ENCODE measurements around the gene TMEM61.

GRCh38 chr1:55000110-55001085 lies 20.0 kb downstream of the TMEM61 start:
- TF ChIP-seq CTCF (conservative IDR thresholded peaks at IDR 0.05; ENCODE audit: low read length), result no peak
- TF ChIP-seq EZH2phosphoT487 (IDR thresholded peaks at IDR 0.05; ENCODE audit: borderline replicate concordance), result no peak
